ENCODE measurements around the gene UGT2A2.

UGT2A2 gene

DNA sequence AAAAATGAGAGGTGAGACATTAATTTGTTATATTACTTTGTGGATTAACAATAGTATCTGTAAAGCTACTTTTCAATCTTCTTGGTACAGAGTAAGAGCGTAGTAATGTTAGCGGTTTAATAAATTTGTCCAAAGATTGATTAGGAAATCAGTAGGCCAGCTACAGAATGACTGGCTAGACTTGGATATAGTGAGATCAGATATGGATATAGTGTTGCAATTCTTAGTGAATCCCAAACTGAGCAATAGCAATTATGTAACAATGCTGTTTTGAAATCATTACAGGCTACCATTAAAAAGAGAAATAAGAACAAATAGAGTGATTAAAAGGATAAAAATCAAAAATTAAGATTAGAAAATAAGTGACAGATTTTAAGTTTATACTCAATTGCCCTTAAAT is 847 bp upstream of the UGT2A2 start:
- H2AFZ ChIP-seq (ENCODE audit: low read depth, low read length) = no peak overlapping the region
- peak; percentile 0 for DNase-seq
- H2BK12ac ChIP-seq (ENCODE audit: low read length in 2 of 2) = no peak overlapping the region
- H2BK15ac ChIP-seq (ENCODE audit: low read depth, poor library complexity, severe bottlenecking) = no peak overlapping the region
- H2BK120ac ChIP-seq (ENCODE audit: low read depth, low read length) = no peak overlapping the region
- no peaks in the 10 kb centered on the region for H3K4me1 ChIP-seq (ENCODE audit: control insufficient read depth, insufficient read depth, low read depth, low read length)
- no peak overlapping the region for H4K8ac ChIP-seq (ENCODE audit: low read length)
- H3K79me1 ChIP-seq (replicated peaks; ENCODE audit: low read length, poor library complexity, severe bottlenecking) = no peaks in the 10 kb centered on the region
- no peak overlapping the region for H3K4me2 ChIP-seq (ENCODE audit: low read length, poor library complexity, severe bottlenecking)
- H4K91ac ChIP-seq (ENCODE audit: low read length) = no peak overlapping the region
- no peaks in the 10 kb centered on the region for H3K27me3 ChIP-seq (ENCODE audit: control insufficient read depth in 1 of 2, insufficient read depth in 1 of 2, low read length in 2 of 2)
- no peak overlapping the region for H3K4me3 ChIP-seq (ENCODE audit: insufficient read depth in 1 of 2, low read depth in 1 of 2, low read length in 2 of 2)
- H3K23ac ChIP-seq (ENCODE audit: low read length in 2 of 2) = no peak overlapping the region
- H3K14ac ChIP-seq (ENCODE audit: low read length in 2 of 2) = no peak overlapping the region
- WGBS = 61% methylated on average over 2 of the region's 2 CpGs
- H3K4ac ChIP-seq (ENCODE audit: low read depth in 1 of 2, low read length in 2 of 2) = no peak overlapping the region
- no peaks in the 10 kb centered on the region for H3K36me3 ChIP-seq (ENCODE audit: control insufficient read depth in 1 of 2, insufficient read depth in 2 of 2, low read depth in 1 of 2, low read length in 2 of 2)
- H3K18ac ChIP-seq (ENCODE audit: low read depth in 1 of 2, low read length in 2 of 2) = no peak overlapping the region
- no peaks in the 10 kb centered on the region for H3K9me3 ChIP-seq (ENCODE audit: control insufficient read depth, low read length)
- H3K9ac ChIP-seq (ENCODE audit: low read length) = no peak overlapping the region
- H2BK5ac ChIP-seq (ENCODE audit: low read depth, low read length, poor library complexity, severe bottlenecking) = no peak overlapping the region
- no peak overlapping the region for H3K27ac ChIP-seq (ENCODE audit: low read length, poor library complexity, severe bottlenecking)
- no peak overlapping the region for H2AK5ac ChIP-seq (ENCODE audit: low read length, severe bottlenecking)

GRCh38 chr4:69617083-69617694 is 22.3 kb downstream of the UGT2A2 start:
- no peak overlapping the region for H3K23ac ChIP-seq (ENCODE audit: low read length in 2 of 2)
- no peak overlapping the region for H3K14ac ChIP-seq (ENCODE audit: low read length in 2 of 2)

DNA sequence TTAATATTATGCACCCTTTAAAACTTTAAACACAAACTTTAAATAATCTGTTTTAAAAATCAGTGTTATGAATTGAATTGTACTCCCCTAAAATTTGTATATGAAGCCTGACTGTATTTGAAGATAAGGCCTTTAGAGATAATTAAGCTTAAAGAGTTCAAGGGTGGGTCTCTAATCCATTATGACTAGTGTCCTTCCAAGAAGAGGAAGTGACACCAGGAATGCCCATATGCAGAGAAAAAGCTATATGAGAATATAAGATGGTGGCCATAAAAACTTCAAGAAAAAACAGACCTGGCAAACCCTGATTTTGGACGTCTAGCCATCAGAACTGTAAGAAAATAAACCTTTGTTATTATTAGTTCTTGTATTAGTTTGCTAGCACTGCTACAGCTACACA is 29.0 kb downstream of the UGT2A2 start:
- H3K18ac ChIP-seq (ENCODE audit: low read depth in 1 of 2, low read length in 2 of 2) = no peak overlapping the region

More at GRCh38 chr4:69617083-69617694, 22.3 kb downstream of the UGT2A2 start:
- Histone ChIP-seq H2BK5ac (ENCODE audit: low read depth, low read length, poor library complexity, severe bottlenecking) (no peak overlapping the region), H4K91ac (ENCODE audit: low read length) (no peak overlapping the region), H2AK5ac (ENCODE audit: low read length, severe bottlenecking) (no peak overlapping the region), H3K36me3 (ENCODE audit: control insufficient read depth in 1 of 2, insufficient read depth in 2 of 2, low read depth in 1 of 2, low read length in 2 of 2) (no peaks in the 10 kb centered on the region), H3K27ac (ENCODE audit: low read length, poor library complexity, severe bottlenecking) (no peak overlapping the region), H3K27me3 (ENCODE audit: control insufficient read depth in 1 of 2, insufficient read depth in 1 of 2, low read length in 2 of 2) (no peaks in the 10 kb centered on the region), H3K79me1 (replicated peaks; ENCODE audit: low read length, poor library complexity, severe bottlenecking) (no peaks in the 10 kb centered on the region), H3K4ac (ENCODE audit: low read depth in 1 of 2, low read length in 2 of 2) (no peak overlapping the region), H4K8ac (ENCODE audit: low read length) (no peak overlapping the region), H2AFZ (ENCODE audit: low read depth, low read length) (no peak overlapping the region), H3K9ac (ENCODE audit: low read length) (no peak overlapping the region), H3K4me1 (ENCODE audit: control insufficient read depth, insufficient read depth, low read depth, low read length) (no peaks in the 10 kb centered on the region), H2BK120ac (ENCODE audit: low read depth, low read length) (no peak overlapping the region), H3K18ac (ENCODE audit: low read depth in 1 of 2, low read length in 2 of 2) (no peak overlapping the region), H2BK15ac (ENCODE audit: low read depth, poor library complexity, severe bottlenecking) (no peak overlapping the region), H2BK12ac (ENCODE audit: low read length in 2 of 2) (no peak overlapping the region), H3K4me2 (ENCODE audit: low read length, poor library complexity, severe bottlenecking) (no peak overlapping the region), H3K4me3 (ENCODE audit: insufficient read depth in 1 of 2, low read depth in 1 of 2, low read length in 2 of 2) (no peak overlapping the region), H3K9me3 (ENCODE audit: control insufficient read depth, low read length) (peaks cover 4% of the 10 kb centered on the region)
- peak; percentile 58 for DNase-seq
- 100% methylated on average over 3 of the region's 6 CpGs for WGBS

GRCh38 chr4:69601065-69601464 is 38.4 kb downstream of the UGT2A2 start:
- Histone ChIP-seq H4K8ac (ENCODE audit: low read length) (no peak overlapping the region), H3K4me1 (ENCODE audit: control insufficient read depth, insufficient read depth, low read depth, low read length) (no peaks in the 10 kb centered on the region), H3K14ac (ENCODE audit: low read length in 2 of 2) (no peak overlapping the region), H2BK5ac (ENCODE audit: low read depth, low read length, poor library complexity, severe bottlenecking) (no peak overlapping the region), H3K23ac (ENCODE audit: low read length in 2 of 2) (no peak overlapping the region), H2BK15ac (ENCODE audit: low read depth, poor library complexity, severe bottlenecking) (no peak overlapping the region), H3K36me3 (ENCODE audit: control insufficient read depth in 1 of 2, insufficient read depth in 2 of 2, low read depth in 1 of 2, low read length in 2 of 2) (no peaks in the 10 kb centered on the region), H3K4ac (ENCODE audit: low read depth in 1 of 2, low read length in 2 of 2) (no peak overlapping the region), H2BK120ac (ENCODE audit: low read depth, low read length) (no peak overlapping the region), H3K79me1 (replicated peaks; ENCODE audit: low read length, poor library complexity, severe bottlenecking) (no peaks in the 10 kb centered on the region), H3K4me2 (ENCODE audit: low read length, poor library complexity, severe bottlenecking) (no peak overlapping the region), H2BK12ac (ENCODE audit: low read length in 2 of 2) (no peak overlapping the region), H3K9ac (ENCODE audit: low read length) (no peak overlapping the region), H3K18ac (ENCODE audit: low read depth in 1 of 2, low read length in 2 of 2) (no peak overlapping the region), H4K91ac (ENCODE audit: low read length) (no peak overlapping the region), H3K27me3 (ENCODE audit: control insufficient read depth in 1 of 2, insufficient read depth in 1 of 2, low read length in 2 of 2) (no peaks in the 10 kb centered on the region), H3K9me3 (ENCODE audit: control insufficient read depth, low read length) (no peaks in the 10 kb centered on the region), H3K27ac (ENCODE audit: low read length, poor library complexity, severe bottlenecking) (no peak overlapping the region), H2AFZ (ENCODE audit: low read depth, low read length) (no peak overlapping the region), H3K4me3 (ENCODE audit: insufficient read depth in 1 of 2, low read depth in 1 of 2, low read length in 2 of 2) (no peak overlapping the region), H2AK5ac (ENCODE audit: low read length, severe bottlenecking) (no peak overlapping the region)
- DNase-seq = no peak
- 44% methylated on average over 4 of the region's 4 CpGs for WGBS

More for the DNA sequence above, 29.0 kb downstream of the UGT2A2 start:
- Histone ChIP-seq H3K4me1 (ENCODE audit: control insufficient read depth, insufficient read depth, low read depth, low read length) (no peaks in the 10 kb centered on the region), H3K27ac (ENCODE audit: low read length, poor library complexity, severe bottlenecking) (no peak overlapping the region), H3K14ac (ENCODE audit: low read length in 2 of 2) (no peak overlapping the region), H3K9me3 (ENCODE audit: control insufficient read depth, low read length) (no peaks in the 10 kb centered on the region), H4K91ac (ENCODE audit: low read length) (no peak overlapping the region), H3K4me2 (ENCODE audit: low read length, poor library complexity, severe bottlenecking) (no peak overlapping the region), H2AFZ (ENCODE audit: low read depth, low read length) (no peak overlapping the region), H3K36me3 (ENCODE audit: control insufficient read depth in 1 of 2, insufficient read depth in 2 of 2, low read depth in 1 of 2, low read length in 2 of 2) (no peaks in the 10 kb centered on the region), H2AK5ac (ENCODE audit: low read length, severe bottlenecking) (no peak overlapping the region), H3K4ac (ENCODE audit: low read depth in 1 of 2, low read length in 2 of 2) (no peak overlapping the region), H3K23ac (ENCODE audit: low read length in 2 of 2) (no peak overlapping the region), H4K8ac (ENCODE audit: low read length) (no peak overlapping the region), H3K79me1 (replicated peaks; ENCODE audit: low read length, poor library complexity, severe bottlenecking) (no peaks in the 10 kb centered on the region), H3K4me3 (ENCODE audit: insufficient read depth in 1 of 2, low read depth in 1 of 2, low read length in 2 of 2) (no peak overlapping the region), H3K27me3 (ENCODE audit: control insufficient read depth in 1 of 2, insufficient read depth in 1 of 2, low read length in 2 of 2) (no peaks in the 10 kb centered on the region), H2BK120ac (ENCODE audit: low read depth, low read length) (no peak overlapping the region), H2BK5ac (ENCODE audit: low read depth, low read length, poor library complexity, severe bottlenecking) (no peak overlapping the region), H3K9ac (ENCODE audit: low read length) (no peak overlapping the region), H2BK15ac (ENCODE audit: low read depth, poor library complexity, severe bottlenecking) (no peak overlapping the region), H2BK12ac (ENCODE audit: low read length in 2 of 2) (no peak overlapping the region)
- no peak for DNase-seq
- no CpG with 5 or more reads among the region's 1 CpG for WGBS
